ENCODE results near the gene LRRC8A. TPM values are rescaled to one million over a fixed set of nuclear protein-coding genes. Genes with fewer than 3 reads are reported as not detected.
A peak's percentile ranks its signal among the peaks of the same experiment; 100 is the strongest.

The LRRC8A gene
- total RNA-seq, 1 donor: 26.4 TPM

DNA sequence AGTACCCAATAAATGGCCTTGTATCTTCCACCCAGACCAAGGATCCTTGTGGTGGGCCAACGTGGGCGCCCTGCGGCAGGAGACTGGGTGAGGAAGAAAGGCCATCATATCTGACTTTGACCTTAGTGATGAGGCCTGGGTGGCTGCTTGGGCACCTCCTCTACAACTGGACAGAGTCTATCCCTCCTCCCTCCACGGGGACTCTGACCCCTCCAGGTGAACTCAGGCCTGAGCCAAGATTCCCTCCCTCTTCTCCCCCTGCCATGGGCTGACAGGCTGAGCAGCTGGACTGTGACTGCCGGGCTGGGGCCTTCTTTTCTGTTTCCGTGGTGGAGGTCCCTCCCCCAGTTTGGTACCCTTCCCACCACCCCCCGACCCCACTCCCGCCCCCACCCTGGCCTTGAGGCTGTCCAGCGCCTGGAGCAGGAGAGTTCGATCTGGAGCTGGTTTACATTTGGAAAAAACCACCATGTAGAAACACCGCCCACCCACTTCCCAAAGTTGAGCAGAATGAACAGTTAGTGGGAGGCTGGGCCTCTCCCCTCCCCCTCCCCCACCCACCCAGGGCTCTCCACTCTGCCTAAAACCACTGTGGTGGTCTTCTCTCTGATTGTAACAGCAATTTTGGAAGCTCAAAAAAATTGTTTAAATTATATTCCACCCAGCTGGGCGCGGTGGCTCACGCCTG, 37.6 kb downstream of the LRRC8A start:
- H3K4me1 ChIP-seq (ENCODE audit: insufficient read depth, low read length): peaks cover 14% of the 10 kb centered on the region
- no peaks in the 10 kb centered on the region for H3K27me3 ChIP-seq (ENCODE audit: insufficient read depth, low read length)
- no peak overlapping the region for H3K4me3 ChIP-seq (ENCODE audit: low read length)
- no peaks in the 10 kb centered on the region for H3K9me3 ChIP-seq (ENCODE audit: low read depth, low read length)

DNA sequence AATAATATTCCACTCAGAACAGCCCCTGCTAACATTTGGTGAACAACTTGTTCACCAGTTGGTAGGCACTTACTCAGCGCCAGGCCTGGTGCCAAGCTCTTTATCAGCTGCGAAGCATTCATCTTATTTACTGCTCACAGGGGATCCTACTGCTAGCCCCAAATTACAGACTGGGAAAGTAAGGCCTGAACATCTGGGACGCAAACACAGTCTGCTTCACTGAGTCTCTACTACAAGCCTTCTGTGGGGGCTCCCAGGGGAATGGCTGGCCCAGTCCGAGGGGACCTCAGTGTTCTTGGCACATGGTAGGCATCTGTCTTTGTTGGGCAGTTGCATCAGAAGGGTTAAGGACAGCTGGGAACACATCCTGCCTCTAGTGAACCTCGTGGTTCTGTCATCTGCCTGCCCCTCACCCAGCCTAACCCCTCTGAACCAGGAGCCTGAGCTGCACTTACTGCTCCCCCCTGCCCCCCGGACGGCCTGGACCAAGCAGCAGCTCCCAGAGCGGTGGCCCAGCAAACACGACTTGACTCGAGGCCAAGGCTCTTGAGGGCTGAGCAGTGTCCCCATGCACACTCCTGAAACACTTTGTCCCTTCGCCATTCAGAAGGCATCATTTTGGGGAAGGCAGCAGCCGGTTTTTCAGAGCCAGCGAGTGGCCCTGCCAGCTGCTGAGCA, 38.6 kb downstream of the LRRC8A start, which contains the start of gene PHYHD1:
Gene PHYHD1 (plus strand): TSS at position 602 of the 678 bp plus-strand sequence. CDS start 1,342 bp downstream, outside the sequence.
- no peaks in the 10 kb centered on the region for H3K27me3 ChIP-seq (ENCODE audit: insufficient read depth, low read length)
- peaks cover 14% of the 10 kb centered on the region for H3K4me1 ChIP-seq (ENCODE audit: insufficient read depth, low read length)
- no peak within 1 kb of the TSS for H3K4me3 ChIP-seq (ENCODE audit: low read length)
- no peaks in the 10 kb centered on the region for H3K9me3 ChIP-seq (ENCODE audit: low read depth, low read length)

DNA sequence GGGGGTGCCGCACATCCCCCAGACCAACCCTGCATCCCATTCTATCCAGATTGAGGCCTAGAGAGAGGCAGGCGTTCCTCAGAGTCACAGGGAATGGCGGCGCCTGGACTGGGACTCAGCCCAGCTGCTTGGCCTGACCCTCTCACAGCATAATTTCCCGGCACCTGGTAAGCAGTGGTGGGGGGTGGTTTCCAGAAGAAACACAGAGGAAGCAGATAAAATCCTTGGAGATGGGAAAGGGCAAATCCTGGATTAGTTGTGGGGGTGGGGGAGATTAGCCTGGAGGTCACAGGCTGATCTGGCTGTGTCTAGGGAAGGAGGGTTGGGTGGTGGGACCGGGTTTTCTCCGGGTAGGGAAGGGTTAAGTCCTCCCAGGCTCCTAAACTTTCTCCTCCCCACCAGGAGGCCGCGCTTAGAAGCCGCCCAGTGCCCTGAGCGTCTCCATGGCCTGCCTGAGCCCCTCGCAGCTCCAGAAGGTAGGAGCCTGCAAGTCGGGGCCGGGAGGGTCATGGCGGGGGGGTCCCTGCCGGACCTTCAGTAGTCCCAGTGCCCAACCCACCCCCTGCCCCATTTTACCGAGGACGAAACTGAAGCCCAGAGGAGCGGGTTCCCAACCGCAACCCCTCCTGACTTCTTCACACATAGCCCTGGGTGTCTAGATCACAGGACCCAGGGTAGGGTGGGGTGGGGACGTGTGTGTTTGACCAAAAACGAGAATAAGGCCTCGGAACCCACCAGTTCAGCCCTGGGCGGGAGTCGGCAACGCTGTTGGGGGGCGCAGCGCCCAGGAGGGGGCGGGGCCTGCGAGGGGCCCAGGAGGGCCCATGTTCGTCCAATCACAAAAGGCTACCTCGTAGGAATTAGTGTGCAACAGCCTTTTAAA, 40.2 kb downstream of the LRRC8A start:
- peaks cover 14% of the 10 kb centered on the region for H3K4me1 ChIP-seq (ENCODE audit: insufficient read depth, low read length)
- H3K4me3 ChIP-seq (ENCODE audit: low read length): peak overlapping the region; percentile 3
- no peaks in the 10 kb centered on the region for H3K27me3 ChIP-seq (ENCODE audit: insufficient read depth, low read length)
- no peaks in the 10 kb centered on the region for H3K9me3 ChIP-seq (ENCODE audit: low read depth, low read length)

DNA sequence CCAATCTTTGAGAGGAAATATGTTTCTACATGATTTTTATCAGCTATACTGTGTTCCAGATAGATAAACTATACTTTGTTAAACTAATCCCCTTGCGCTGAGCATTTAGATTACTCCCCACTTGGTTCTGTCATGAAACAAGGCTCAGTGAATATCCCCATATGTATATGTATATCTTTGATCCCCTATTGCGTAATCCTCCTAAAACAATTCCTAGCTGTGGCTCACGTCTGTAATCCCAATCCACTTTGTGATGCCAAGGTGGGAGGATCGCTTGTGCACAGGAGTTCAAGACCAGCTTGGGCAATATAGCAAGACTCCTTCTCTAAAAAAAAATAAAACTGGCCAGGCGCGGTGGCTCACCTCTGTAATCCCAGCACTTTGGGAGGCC, 41.6 kb downstream of the LRRC8A start:
- H3K4me1 ChIP-seq (ENCODE audit: insufficient read depth, low read length): peaks cover 14% of the 10 kb centered on the region
- no peak overlapping the region for H3K4me3 ChIP-seq (ENCODE audit: low read length)
- no peaks in the 10 kb centered on the region for H3K9me3 ChIP-seq (ENCODE audit: low read depth, low read length)
- H3K27me3 ChIP-seq (ENCODE audit: insufficient read depth, low read length): no peaks in the 10 kb centered on the region

DNA sequence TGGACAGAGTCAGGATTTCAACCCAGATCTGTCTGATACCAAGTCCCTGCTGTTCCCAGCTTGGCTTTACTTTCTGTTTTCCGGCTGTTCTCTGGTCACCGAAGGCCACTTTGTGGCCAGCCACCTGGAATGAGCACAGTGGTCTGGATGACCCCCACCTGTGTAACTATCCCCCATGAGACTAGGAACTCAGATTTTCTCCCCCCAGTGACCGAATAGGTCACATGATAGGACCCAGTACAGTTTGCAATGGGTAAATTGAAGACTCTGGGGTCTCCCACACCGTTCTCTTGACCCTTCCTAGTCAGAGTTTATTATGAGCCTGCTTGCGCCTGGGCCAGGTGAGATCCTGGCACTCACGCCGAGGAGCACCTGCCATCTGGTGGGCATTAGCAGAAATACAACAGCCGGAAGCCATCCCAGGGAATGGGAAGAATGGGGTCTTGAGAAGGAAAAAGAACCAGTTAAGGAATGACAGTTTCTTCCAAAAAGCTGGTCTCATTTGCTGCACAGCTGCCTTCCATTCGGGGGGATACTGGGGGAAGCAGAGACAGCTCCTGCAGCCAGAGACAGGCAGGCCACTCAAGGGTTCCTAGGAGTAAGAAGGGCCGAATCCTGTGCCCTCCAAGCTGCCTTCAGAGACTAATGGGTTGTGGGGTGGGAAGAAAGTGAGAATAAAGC, 45.9 kb downstream of the LRRC8A start:
- no peak overlapping the region for H3K4me3 ChIP-seq (ENCODE audit: low read length)
- no peaks in the 10 kb centered on the region for H3K4me1 ChIP-seq (ENCODE audit: insufficient read depth, low read length)
- no peaks in the 10 kb centered on the region for H3K27me3 ChIP-seq (ENCODE audit: insufficient read depth, low read length)
- no peaks in the 10 kb centered on the region for H3K9me3 ChIP-seq (ENCODE audit: low read depth, low read length)

DNA sequence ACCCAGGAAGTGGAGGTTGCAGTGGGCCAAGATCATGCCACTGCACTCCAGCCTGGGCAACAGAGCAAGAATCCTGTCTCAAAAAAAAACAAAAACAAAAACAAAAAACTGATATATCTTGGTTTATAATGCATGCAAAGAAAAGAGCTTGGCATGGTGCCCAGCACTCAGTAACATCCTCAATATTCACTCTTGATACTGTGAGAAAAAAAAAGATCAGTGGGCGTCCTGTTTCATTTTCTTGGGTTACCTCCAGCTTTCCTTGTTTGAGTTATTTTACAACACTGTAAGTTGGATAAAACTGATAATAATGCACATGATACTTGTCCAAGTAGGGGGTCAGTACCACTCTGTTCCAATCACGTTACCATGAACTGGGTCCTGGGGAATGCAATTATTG, 46.7 kb downstream of the LRRC8A start:
- Histone ChIP-seq H3K4me3 (ENCODE audit: low read length) (no peak overlapping the region), H3K9me3 (ENCODE audit: low read depth, low read length) (no peaks in the 10 kb centered on the region), H3K27me3 (ENCODE audit: insufficient read depth, low read length) (no peaks in the 10 kb centered on the region), H3K4me1 (ENCODE audit: insufficient read depth, low read length) (no peaks in the 10 kb centered on the region)

DNA sequence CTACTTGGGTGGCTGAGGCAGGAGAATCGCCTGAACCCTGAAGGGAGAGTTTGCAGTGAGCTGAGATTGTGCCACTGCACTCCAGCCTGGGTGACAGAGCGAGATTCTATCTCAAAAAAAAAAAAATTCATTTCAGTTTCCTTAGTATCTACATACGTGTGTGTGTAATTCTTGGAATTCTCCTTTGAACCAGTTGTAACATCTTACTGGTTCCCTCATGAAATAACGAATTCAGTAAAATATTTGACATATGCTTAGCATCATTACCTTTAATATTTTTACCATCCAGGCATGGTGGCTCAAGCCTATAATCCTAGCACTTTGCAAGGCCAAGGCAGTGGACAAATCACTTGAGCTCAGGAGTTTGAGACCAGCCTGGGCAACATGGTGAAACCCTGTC, 47.6 kb downstream of the LRRC8A start:
- H3K9me3 ChIP-seq (ENCODE audit: low read depth, low read length): no peaks in the 10 kb centered on the region
- no peaks in the 10 kb centered on the region for H3K27me3 ChIP-seq (ENCODE audit: insufficient read depth, low read length)
- no peaks in the 10 kb centered on the region for H3K4me1 ChIP-seq (ENCODE audit: insufficient read depth, low read length)
- no peak overlapping the region for H3K4me3 ChIP-seq (ENCODE audit: low read length)

DNA sequence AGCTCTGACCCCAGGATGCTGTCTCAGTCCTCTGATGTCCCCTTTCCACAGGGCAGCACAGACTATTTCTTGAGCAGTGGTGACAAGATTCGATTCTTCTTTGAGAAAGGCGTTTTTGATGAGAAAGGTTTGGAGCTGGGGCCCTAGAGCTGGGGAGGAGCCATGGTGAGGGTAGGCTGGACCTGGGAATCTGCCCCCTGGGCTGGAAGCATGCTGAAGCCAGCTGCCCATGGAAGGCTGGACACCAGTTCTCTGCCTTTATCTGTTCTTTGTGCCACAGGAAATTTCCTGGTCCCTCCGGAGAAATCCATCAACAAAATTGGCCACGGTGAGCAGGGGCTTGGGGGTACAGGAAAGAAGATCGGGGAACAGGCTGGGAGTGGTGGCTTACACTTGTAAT, 51.8 kb downstream of the LRRC8A start:
- H3K9me3 ChIP-seq (ENCODE audit: low read depth, low read length): no peaks in the 10 kb centered on the region
- no peaks in the 10 kb centered on the region for H3K4me1 ChIP-seq (ENCODE audit: insufficient read depth, low read length)
- H3K4me3 ChIP-seq (ENCODE audit: low read length): no peak overlapping the region
- H3K27me3 ChIP-seq (ENCODE audit: insufficient read depth, low read length): no peaks in the 10 kb centered on the region

DNA sequence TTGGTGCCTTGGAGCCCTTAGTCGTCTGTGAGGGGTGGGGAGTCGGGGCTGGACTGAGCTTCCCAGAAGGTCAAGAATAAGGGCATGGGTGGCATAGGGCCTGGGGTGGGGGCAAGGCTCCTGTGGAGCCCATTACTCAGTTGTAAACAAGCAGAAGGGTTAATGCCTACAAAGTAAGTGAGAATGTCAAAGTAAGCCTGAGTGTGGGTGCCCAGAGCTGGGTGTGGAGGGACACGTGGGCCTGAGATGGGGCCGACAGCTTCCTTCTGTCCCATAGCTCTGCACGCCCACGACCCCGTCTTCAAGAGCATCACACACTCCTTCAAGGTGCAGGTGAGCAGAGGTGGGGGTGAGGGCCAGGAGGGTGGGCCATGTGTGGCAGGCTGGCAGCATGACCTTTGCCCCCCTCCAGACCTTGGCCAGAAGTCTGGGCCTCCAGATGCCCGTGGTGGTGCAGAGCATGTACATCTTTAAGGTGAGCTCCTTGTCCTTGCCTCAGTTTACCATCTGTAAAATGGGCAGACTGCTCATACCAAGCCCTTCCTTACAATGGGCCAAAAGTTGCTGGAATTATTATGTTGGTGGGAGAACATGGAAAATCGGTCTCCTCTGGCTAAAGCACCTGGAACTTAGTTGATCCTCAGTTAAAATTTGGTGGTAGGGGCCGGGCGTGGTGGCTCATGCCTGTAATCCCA, 54.4 kb downstream of the LRRC8A start:
- H3K4me1 ChIP-seq (ENCODE audit: insufficient read depth, low read length): no peaks in the 10 kb centered on the region
- H3K9me3 ChIP-seq (ENCODE audit: low read depth, low read length): no peaks in the 10 kb centered on the region
- H3K27me3 ChIP-seq (ENCODE audit: insufficient read depth, low read length): no peaks in the 10 kb centered on the region
- no peak overlapping the region for H3K4me3 ChIP-seq (ENCODE audit: low read length)

DNA sequence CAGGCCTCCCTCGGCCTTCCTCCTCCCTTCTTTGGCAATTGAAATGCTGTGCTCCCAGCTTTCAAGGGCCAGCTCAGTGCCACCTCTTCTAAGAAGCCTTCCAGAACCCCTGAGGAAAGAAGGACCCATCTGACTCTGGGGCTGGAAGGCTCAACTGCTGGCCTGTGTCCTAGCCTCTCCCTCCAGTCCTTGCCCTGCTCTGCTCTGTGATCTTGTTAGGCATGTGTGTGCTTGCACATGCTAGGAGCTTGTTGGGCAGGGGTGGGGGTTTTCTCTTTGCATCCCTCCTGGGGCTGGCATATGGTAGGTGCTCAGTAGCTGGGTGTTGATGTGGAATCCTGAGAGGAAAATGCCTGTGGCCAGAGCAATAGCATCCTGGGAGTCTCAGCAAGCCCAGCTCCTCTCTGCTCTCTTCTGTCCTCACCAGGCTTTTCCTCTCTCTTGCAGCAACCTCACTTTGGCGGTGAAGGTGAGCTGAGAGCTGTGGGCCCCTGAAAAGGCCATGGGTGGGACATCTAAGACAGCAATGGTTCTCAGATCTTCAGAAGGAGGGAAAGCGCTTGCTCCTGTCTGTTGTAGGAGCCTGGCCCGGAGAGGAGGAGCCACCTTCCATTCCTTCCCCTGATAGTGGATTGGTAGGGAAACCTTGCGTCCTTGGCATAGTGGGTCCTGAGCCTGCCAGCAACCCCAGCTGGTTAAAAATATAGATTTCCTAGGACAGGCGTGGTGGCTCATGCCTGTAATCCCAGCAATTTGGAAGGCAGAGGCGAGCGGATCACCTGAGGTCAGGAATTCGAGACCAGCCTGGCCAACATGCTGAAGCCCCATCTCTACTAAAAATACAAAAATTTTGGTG, 55.6 kb downstream of the LRRC8A start:
- Histone ChIP-seq H3K27me3 (ENCODE audit: insufficient read depth, low read length) (no peaks in the 10 kb centered on the region), H3K4me1 (ENCODE audit: insufficient read depth, low read length) (no peaks in the 10 kb centered on the region), H3K4me3 (ENCODE audit: low read length) (no peak overlapping the region), H3K9me3 (ENCODE audit: low read depth, low read length) (no peaks in the 10 kb centered on the region)

DNA sequence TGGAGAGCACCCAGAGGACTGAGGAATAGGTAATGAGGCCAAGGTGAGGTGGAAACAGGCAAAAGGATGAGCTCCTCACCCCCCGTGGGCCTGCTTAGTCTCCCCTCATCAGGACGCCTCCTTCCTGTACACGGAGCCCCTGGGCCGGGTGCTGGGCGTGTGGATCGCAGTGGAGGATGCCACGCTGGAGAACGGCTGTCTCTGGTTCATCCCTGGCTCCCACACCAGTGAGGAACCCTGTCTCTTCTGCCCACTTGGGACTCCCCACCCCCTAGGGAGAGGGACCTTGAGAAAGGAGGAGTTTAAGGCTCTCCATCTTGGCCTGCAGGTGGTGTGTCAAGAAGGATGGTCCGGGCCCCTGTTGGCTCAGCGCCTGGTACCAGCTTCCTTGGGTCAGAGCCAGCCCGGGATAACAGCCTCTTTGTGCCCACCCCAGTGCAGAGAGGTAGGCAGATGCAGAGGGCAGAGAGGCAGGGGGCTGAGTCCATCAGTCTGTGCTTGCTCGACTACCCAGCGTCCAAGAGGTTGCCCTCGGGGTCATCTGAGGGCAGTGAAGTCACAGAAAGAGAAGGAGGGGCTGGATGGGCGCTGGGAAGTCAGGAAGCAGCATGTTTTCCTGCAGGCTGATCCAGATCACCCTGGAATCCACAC, 58.5 kb downstream of the LRRC8A start:
- no peak overlapping the region for H3K4me3 ChIP-seq (ENCODE audit: low read length)
- H3K9me3 ChIP-seq (ENCODE audit: low read depth, low read length): no peaks in the 10 kb centered on the region
- H3K4me1 ChIP-seq (ENCODE audit: insufficient read depth, low read length): no peaks in the 10 kb centered on the region
- no peaks in the 10 kb centered on the region for H3K27me3 ChIP-seq (ENCODE audit: insufficient read depth, low read length)

DNA sequence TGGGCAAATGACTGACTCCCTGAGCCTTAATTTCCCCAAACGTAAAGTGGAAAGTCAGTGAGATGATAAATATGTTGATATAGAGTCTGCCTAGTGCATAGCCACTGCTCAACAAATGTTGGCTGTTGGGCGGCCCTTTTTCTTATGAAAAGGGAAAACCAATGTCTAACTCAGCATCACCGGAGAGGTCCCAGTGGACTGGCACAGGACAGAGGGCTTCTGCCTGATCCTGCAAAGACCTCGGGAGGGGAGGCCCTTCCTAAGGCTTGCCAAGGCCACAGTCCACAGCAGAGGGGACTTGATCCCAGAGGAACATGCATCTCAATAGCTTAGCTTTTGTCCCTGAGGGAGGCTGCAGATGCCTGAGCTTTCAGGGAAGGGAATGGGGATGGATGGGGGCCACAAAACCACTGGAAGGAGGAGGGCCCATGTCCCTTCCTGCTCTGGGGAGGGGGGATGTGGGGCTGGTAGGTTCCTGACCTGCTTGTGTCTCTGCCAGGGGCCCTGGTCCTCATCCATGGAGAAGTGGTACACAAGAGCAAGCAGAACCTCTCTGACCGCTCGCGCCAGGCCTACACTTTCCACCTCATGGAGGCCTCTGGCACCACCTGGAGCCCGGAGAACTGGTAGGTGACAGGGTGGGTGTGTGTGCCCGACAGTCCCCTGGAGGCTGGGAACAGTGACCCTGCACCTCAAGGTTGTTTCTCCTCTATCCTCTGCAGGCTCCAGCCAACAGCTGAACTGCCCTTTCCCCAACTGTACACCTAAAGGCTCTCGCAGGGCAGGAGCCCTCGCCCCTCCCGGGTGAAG, 59.2 kb downstream of the LRRC8A start:
- H3K27me3 ChIP-seq (ENCODE audit: insufficient read depth, low read length): no peaks in the 10 kb centered on the region
- no peak overlapping the region for H3K4me3 ChIP-seq (ENCODE audit: low read length)
- peaks cover under 1% of the 10 kb centered on the region for H3K4me1 ChIP-seq (ENCODE audit: insufficient read depth, low read length)

More for the DNA sequence above, 59.2 kb downstream of the LRRC8A start:
- no peaks in the 10 kb centered on the region for H3K9me3 ChIP-seq (ENCODE audit: low read depth, low read length)
